HG03575 (cell line): ENCODE data around the gene VTA1.
"Not testable (repeated sequence)": the region's sequence is repeated elsewhere in the genome, so short reads cannot be mapped to it uniquely, and the experiment has no call there.

Experiments used
- ATAC-seq: cut with Tn5 transposase; IDR thresholded peaks from one replicate; pipeline ENCODE4 v1.9.1; 2021; ENCODE audit not compliant: unreplicated experiment, insufficient number of reproducible peaks, low FRiP score; ENCODE audit errors: extremely low read depth

Gene VTA1

DNA sequence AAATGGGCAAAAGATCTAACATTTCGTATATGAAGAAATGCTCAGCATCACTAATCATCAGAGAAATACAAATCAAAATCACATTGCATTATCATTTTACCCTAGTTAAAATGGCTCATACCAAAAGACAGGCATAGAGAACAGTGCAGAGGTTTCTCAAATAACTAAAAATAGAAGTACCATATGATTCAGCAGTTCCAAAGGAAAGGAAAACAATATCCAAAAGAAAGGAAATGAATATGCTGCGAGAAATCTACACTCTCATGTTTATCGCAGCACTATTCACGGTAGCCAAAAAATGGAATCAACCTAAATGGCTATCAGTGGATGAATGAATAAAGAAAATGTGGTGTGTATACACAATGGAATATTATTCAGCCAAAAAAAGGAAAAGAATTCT is 63.5 kb downstream of the VTA1 start:
- no peak for ATAC-seq

GRCh38 chr6:142213402-142213801 is 66.3 kb downstream of the VTA1 start:
- no peak for ATAC-seq

DNA sequence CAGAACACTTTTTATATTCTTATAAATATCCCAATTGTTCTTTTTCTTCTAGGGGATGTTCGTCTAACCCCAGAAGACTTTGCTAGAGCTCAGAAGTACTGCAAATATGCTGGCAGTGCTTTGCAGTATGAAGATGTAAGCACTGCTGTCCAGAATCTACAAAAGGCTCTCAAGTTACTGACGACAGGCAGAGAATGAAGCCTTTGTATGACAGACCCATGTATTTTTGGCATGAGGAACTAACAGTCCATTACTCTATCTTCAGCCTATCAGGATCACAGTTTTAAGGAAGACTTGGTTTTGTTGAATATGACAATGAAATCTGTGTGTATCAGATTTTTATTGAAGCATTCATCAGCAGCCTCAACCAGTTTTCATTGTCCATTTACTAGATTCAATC is 71.4 kb downstream of the VTA1 start:
- ATAC-seq: no peak

DNA sequence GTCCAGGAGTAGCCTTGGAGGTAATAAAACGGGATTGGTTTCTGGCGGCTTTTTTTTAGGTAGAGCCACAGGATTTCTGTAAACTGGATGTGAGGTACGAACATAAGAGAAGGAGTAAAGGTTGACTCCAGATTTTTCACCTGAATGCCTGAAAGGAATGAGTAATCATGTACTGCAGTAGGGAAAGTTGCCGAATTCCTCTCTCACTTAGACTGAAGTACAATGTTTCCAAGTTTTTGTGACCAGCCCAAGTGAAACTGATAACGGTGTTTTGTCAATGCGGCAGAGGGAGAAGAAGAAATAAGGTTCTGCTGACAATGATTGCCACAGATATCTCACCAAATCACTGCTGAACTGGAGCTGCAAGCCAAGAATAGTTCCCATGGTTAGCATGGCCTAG is 75.0 kb downstream of the VTA1 start:
- no peak for ATAC-seq

GRCh38 chr6:142223938-142224337 is 76.9 kb downstream of the VTA1 start:
- no peak for ATAC-seq

- no peak for ATAC-seq
These were observed 78.1 kb downstream of the VTA1 start for GRCh38 chr6:142225115-142225514.

DNA sequence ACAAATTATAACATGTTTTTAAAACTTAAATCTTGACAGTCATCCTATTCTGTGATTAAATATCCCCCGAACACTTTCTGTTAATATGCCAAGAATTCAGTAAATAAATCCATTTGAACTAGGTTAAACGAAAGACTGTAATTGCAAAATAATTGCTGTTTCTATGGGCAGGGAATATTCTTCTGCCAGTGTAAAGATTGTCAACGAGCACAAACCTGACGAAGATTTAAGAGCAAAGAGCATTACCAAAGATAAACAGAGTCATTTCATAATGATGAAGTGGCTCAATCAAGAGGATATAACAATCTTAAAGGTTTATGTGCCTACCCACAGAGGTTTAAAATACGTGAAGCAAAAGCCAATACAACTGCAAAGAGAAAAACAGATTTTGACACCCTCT is 78.5 kb downstream of the VTA1 start:
- ATAC-seq: no peak

- ATAC-seq: no peak
These were observed 79.7 kb downstream of the VTA1 start for GRCh38 chr6:142226731-142227130.

GRCh38 chr6:142229518-142230270 is 82.6 kb downstream of the VTA1 start:
- not testable (repeated sequence) for ATAC-seq

DNA sequence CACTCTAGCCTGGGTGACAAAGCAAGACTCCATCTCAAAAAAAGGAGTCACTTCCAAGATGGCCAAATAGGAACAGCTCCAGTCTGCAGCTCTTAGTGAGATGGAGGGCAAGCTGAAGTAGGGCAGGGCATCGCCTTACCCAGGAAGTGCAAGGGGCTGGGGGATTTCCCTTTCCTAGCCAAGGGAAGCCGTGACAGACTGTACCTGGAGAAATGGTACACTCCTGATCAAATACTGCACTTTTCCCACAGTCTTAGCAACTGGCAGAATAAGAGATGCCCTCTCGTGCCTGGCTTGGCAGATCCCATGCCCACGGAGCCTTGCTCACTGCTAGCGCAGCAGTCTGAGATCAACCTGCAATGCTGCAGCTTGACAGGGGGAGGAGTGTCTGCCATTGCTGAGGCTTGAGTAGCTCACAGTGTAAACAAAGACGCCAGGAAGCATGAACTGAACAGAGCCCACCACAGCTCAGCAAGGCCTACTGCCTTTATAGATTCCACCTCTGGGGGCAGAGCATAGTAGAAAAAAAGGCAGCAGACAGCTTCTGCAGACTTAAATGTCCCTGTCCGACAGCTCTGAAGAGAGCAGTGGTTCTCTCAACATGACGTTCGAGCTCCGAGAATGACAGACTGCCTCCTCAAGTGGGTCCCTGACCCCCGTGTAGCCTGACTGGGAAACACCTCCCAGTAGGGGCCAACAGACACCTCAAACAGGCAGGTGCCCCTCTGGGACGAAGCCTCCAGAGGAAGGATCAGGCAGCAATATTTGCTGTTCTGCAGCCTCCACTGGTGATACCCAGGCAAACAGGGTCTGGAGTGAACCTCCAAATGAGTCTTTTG is 85.4 kb downstream of the VTA1 start:
- not testable (repeated sequence) for ATAC-seq

DNA sequence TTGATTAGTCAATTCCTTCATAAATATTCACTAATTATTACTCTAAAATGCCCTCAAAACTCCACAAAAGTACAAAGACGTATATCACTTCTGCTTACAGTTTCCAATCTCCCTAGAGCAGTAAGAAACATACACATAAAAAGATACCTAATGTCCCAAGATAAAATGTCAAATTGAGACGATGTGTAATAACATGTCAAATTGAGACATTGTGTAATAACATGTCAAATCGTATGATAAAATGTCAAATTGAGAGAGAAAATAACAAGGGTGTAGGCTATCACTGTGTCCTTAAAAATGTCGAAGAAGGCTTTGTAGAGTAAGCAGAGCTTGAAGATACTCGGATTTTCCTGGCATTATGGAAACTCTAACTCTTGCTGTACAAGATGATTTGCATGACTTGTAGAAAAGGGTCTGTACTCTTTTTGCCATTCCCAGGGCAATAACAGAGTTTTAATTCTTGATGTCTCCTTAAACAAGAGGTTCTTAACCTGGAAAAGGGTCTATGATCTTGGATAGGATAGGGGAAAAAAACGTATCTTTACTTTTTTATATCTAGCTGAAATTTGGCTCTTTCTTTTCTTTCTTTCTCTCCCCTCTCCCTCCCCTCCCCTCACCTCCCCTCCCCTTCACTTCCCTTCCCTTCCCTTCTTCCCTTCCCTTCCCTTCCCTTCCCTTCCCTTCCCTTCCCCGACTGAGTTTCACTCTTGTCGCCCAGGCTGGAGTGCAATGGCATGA is 87.1 kb downstream of the VTA1 start:
- no peak for ATAC-seq

DNA sequence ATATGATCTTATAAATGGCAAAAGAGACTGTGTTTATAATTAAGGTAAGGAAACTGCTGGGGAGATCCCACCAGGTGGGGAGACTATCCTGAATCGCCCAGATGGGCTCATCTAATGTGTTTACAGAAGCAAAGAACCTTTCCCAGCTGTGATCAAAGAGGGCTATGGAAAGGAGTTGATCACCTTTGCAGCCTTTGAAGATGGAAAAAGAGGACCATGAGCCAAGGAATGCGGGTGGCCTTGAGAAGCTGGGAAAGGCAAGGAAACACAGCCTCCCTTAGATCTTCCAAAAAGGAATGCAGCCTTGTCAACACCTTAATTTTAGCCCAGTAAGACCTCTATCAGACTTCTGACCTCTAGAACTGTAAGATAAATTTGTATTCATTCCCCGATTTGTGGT is 88.2 kb downstream of the VTA1 start:
- no peak for ATAC-seq

- no peak for ATAC-seq
These were observed 88.7 kb downstream of the VTA1 start for GRCh38 chr6:142235791-142236190.

DNA sequence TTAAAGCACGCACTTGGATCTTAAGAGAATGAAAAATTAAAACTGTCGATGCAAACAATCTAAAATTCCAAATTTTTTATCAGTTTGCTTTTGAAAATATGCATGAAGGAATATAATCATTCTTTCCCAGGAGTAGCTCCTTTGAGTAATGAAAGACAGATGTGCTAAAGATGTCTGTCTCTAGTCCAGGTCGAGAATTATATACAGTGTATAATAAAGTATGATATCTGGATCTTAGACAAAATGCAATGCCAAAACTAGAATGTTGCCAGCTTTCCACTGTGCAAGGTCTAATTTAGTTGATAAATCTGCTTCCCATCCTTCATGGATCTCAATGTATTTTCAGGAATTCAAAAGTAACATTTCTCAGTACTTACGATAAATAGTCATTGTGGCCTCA is 89.6 kb downstream of the VTA1 start:
- ATAC-seq: no peak

DNA sequence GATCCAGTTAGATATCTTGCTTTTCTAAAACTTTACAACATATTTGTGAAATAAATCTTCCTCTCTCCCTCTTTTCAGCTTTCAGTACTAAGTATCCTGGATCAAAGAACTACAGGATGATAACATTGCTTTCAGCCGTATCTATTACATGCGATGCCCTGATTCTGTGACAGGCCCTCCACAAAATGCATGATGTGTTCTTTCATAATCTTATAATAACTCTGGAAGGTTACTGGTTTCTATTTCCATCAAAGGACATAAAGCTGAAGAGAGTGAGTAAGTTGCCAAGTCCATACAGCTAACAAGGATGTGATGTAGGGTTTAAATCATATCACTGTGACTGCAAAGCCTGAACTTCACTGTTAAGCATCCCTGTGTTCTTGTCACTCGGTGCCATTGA is 91.8 kb downstream of the VTA1 start:
- ATAC-seq: no peak

DNA sequence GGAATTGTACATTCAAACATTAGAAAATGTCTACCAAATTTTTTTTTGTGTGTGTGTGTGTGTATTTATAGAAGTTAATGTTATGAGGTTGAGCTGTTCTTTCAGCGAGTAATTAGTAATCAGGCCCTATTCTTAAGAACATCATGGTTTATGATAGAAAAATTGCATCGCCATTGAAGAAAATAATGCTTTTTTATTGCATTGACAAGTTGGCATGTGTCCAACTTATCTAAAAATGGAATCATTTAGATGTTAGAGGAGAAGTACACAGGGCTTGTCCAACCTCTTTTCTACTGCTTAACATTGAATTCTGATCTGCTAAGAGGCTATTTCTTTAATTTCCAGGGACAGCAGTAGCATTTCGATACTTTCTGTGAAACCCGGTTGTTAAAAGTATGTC is 93.1 kb downstream of the VTA1 start:
- no peak for ATAC-seq

GRCh38 chr6:142241061-142241460 is 94.0 kb downstream of the VTA1 start:
- no peak for ATAC-seq

DNA sequence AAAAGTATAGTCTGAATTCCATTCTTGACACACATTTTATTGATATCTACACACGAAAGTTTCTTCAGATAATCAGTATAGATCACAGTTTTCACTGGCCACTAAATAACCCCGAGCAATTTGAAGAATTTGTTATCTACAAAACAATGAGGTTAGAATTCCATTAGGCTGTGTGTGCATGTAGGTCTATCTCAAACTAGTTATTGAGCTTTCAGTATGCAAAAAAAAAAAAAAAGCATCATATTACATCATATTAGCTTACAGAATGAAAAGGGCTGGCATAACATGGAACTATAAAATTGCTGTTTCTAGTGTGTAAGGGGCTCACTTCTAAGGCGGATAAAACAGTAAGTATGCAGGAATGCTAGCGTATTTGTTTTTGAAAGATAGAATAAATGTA is 95.2 kb downstream of the VTA1 start:
- ATAC-seq: no peak

DNA sequence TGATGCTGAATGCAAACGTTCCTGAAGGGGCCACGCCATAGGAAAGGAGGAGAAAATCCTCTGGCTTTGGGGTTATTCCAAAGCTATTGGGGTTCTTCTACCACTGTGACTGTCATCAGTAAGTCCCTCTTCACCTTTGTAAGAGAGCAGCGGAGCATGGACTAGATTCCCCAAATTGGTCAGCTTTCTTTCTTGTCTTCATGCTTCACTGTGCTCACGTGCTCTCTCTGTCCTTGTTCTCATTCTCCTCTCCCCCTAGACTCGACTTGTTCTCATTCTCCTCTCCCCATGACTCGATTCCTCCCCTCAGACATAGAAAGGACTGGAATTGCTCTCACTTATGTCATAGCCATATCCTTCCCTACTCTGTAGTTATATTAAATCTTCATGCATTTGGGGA is 99.9 kb downstream of the VTA1 start:
- no peak for ATAC-seq

DNA sequence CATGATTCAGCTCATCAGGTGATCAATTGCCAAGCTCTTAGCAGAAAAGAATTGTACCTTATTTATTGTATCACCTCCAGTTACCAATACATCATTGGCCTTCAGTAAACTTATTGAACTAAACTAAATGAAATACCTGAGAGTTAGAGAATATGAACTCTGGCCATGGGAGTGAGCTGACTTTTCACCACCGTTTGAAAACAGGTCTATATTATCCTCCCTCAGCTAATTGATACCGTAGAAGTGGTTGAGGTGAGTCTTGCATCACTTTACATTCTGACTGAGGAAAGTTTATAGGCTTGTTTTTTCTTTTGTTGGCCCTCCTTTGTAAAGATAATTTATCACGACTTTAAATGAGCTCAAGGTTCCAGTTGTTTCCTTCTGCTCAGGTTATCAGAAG is 102.2 kb downstream of the VTA1 start:
- no peak for ATAC-seq
